CD4-positive, alpha-beta memory T cell (primary cell): ENCODE data around the gene PRAMEF4. TPM values are rescaled to one million over a fixed set of nuclear protein-coding genes. Genes with fewer than 3 reads are reported as not detected.

Source experiments
- polyA plus RNA-seq, 2 donors: library from polyadenylated mRNA; unstranded; fragments of 300-500 nt; fragmentation: Illumina TruSeq; gene quantifications; one replicate each; pipeline ENCODE4 v1.2.3, GENCODE V29; 2021
- total RNA-seq, 2 experiments: library from RNA; stranded (reverse); gene quantifications; one replicate each; pipeline ENCODE4 v1.2.3, GENCODE V29; 2021

The PRAMEF4 gene
- total and polyA plus RNA-seq, 4 experiments from 2014 or later: not detected

Other genes with a start within 250 kb of the PRAMEF4 start
- not detected for gene AADACL4, start 242.1 kb downstream of the PRAMEF4 start, total RNA-seq
- gene AADACL4, start 242.1 kb downstream of the PRAMEF4 start, polyA plus RNA-seq: not detected
- gene AADACL3, start 170.1 kb downstream of the PRAMEF4 start, total RNA-seq: not detected
- not detected for gene AADACL3, start 170.1 kb downstream of the PRAMEF4 start, polyA plus RNA-seq
- gene CFAP107, start 140.0 kb downstream of the PRAMEF4 start, total RNA-seq: not detected
- gene CFAP107, start 140.0 kb downstream of the PRAMEF4 start, polyA plus RNA-seq: not detected
- not detected for gene PRAMEF12, start 112.5 kb downstream of the PRAMEF4 start, total RNA-seq
- gene PRAMEF12, start 112.5 kb downstream of the PRAMEF4 start, polyA plus RNA-seq: not detected
- gene PRAMEF1, start 94.8 kb downstream of the PRAMEF4 start, total RNA-seq: not detected
- gene PRAMEF1, start 94.8 kb downstream of the PRAMEF4 start, polyA plus RNA-seq: not detected
- gene PRAMEF11, start 54.8 kb downstream of the PRAMEF4 start, total RNA-seq: not detected
- gene PRAMEF11, start 54.8 kb downstream of the PRAMEF4 start, polyA plus RNA-seq: not detected
- gene HNRNPCL1, start 37.5 kb downstream of the PRAMEF4 start, total RNA-seq: not detected
- gene HNRNPCL1, start 37.5 kb downstream of the PRAMEF4 start, polyA plus RNA-seq: not detected
- not detected for gene PRAMEF2, start 29.1 kb downstream of the PRAMEF4 start, total RNA-seq
- gene PRAMEF2, start 29.1 kb downstream of the PRAMEF4 start, polyA plus RNA-seq: not detected
- gene PRAMEF10, start 12.1 kb upstream of the PRAMEF4 start, total RNA-seq: not detected
- gene PRAMEF10, start 12.1 kb upstream of the PRAMEF4 start, polyA plus RNA-seq: not detected
- not detected for gene PRAMEF7, start 30.4 kb upstream of the PRAMEF4 start, total RNA-seq
- gene PRAMEF7, start 30.4 kb upstream of the PRAMEF4 start, polyA plus RNA-seq: not detected
- not detected for gene PRAMEF6, start 61.4 kb upstream of the PRAMEF4 start, total RNA-seq
- gene PRAMEF6, start 61.4 kb upstream of the PRAMEF4 start, polyA plus RNA-seq: not detected
- not detected for gene PRAMEF27, start 170.4 kb upstream of the PRAMEF4 start, total RNA-seq
- not detected for gene PRAMEF27, start 170.4 kb upstream of the PRAMEF4 start, polyA plus RNA-seq
- not detected for gene HNRNPCL3, start 174.6 kb upstream of the PRAMEF4 start, total RNA-seq
- gene HNRNPCL3, start 174.6 kb upstream of the PRAMEF4 start, polyA plus RNA-seq: not detected
- not detected for gene PRAMEF25, start 184.6 kb upstream of the PRAMEF4 start, total RNA-seq
- gene PRAMEF25, start 184.6 kb upstream of the PRAMEF4 start, polyA plus RNA-seq: not detected
- gene HNRNPCL2, start 230.7 kb upstream of the PRAMEF4 start, total RNA-seq: not detected
- not detected for gene HNRNPCL2, start 230.7 kb upstream of the PRAMEF4 start, polyA plus RNA-seq